SK-N-SH treated with all-trans-retinoic acid at 6 μM for 48 hours (cell line): ENCODE data around the gene B4GALT2.

ENCODE experiments used
- CREB5 ChIP-seq: fragments of 250-450 bp; sonication (Bioruptor Pico); IDR thresholded peaks from 2 replicates; pipeline ENCODE4 v1.5.1; 2020; ENCODE audit warnings: low read depth, mild to moderate bottlenecking, moderate library complexity
- CSDC2 ChIP-seq: fragments of 250-450 bp; sonication (Bioruptor Pico); IDR thresholded peaks from 2 replicates; pipeline ENCODE4 v1.5.0; 2020; ENCODE audit warnings: mild to moderate bottlenecking, moderate library complexity
- ISL1 ChIP-seq: fragments of 250-450 bp; sonication (Bioruptor Pico); IDR thresholded peaks from 2 replicates; pipeline ENCODE4 v2.1.2; 2022; ENCODE audit warnings: mild to moderate bottlenecking, moderate library complexity
- SNAI2 ChIP-seq: fragments of 250-450 bp; sonication (Bioruptor Pico); IDR thresholded peaks from 2 replicates; pipeline ENCODE4 v1.5.0; 2020; ENCODE audit warnings: mild to moderate bottlenecking, moderate library complexity
- ZC3H10 ChIP-seq: fragments of 250-450 bp; sonication (Bioruptor Pico); IDR thresholded peaks from 2 replicates; pipeline ENCODE4 v1.5.1; 2021; ENCODE audit warnings: mild to moderate bottlenecking, moderate library complexity
- ZNF70 ChIP-seq: fragments of 450-650 bp; formaldehyde crosslinking; IDR thresholded peaks from 2 replicates; pipeline ENCODE4 v1.5.0; 2020; ENCODE audit warnings: mild to moderate bottlenecking, moderate library complexity
- ZNF8 ChIP-seq: fragments of 450-650 bp; formaldehyde crosslinking; IDR thresholded peaks from 2 replicates; pipeline ENCODE4 v1.5.0; 2020; ENCODE audit warnings: mild to moderate bottlenecking, moderate library complexity

DNA sequence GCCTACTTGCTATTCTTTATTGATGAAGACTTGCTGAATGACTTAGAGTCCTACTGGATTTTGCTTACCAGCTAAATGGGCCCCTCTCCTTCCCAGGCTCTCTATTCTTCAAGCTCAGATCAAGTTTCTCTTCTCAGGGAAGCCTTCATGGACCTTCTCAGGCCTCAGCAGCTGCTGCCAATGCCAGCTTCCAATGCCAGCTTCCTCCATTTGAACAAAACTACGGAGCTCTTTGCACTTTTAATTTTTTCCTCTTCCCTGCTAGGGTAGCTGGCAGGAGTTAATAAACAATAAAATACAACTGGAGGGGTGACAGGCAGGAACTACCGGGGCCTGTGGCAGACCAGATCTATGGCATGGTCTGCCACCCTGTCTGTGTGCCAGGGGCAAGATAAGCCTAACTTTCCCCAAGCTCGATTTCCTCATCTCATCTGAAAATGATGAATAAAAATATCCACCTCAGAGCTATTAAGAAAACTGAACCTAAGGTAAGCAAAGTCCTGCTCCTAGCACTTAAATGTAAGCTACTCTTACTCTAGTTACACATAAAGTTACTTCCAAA lies 33.3 kb upstream of the B4GALT2 start:
- TF ChIP-seq ZNF8 (CRISPR knock-in tag) (no peak), CSDC2 (CRISPR knock-in tag) (no peak), SNAI2 (CRISPR knock-in tag) (no peak), ZC3H10 (no peak), CREB5 (no peak), ISL1 (no peak), ZNF70 (no peak)
